DND-41 (cell line): ENCODE data around the gene TNIK.
"Not testable (repeated sequence)": the region's sequence is repeated elsewhere in the genome, so short reads cannot be mapped to it uniquely, and the experiment has no call there.

Source experiments
- ATAC-seq: fragments of 200-7000 bp; cut with Tn5 transposase; 3 replicates; pipeline ENCODE4 v1.9.1; 2021; ENCODE audit warnings: low read depth; ENCODE audit not compliant: insufficient read depth
- DNase-seq: peaks from one replicate; pipeline ENCODE4 v3.0.0-alpha.2; 2020
- H2AFZ ChIP-seq: 2 replicates; pipeline ENCODE4 v1.6.0; 2012; ENCODE audit warnings: low read depth, low read length
- H3K27ac ChIP-seq: 2 replicates; pipeline ENCODE4 v1.5.1; 2012; ENCODE audit warnings: low read length, inconsistent platforms
- H3K27me3 ChIP-seq: fragments of 200-600 bp; sonication (generic); 2 replicates; pipeline ENCODE4 v1.6.0; 2012; ENCODE audit warnings: low read length, mild to moderate bottlenecking, inconsistent platforms; ENCODE audit not compliant: insufficient read depth, poor library complexity
- H3K36me3 ChIP-seq: 2 replicates; pipeline ENCODE4 v1.5.1; 2012; ENCODE audit warnings: low read length, inconsistent platforms; ENCODE audit not compliant: insufficient read depth
- H3K4me1 ChIP-seq: 2 replicates; pipeline ENCODE4 v1.5.1; 2012; ENCODE audit warnings: mild to moderate bottlenecking, low read length; ENCODE audit not compliant: insufficient read depth
- H3K4me2 ChIP-seq: 2 replicates; pipeline ENCODE4 v1.6.0; 2012; ENCODE audit warnings: mild to moderate bottlenecking, moderate library complexity, low read length, inconsistent platforms; ENCODE audit not compliant: insufficient read depth
- H3K4me3 ChIP-seq, 2 experiments: fragments of 200-600 bp in 1 of 2; shearing (Covaris generic) in 1 of 2; 2 replicates each; pipeline ENCODE4 v1.5.1; 2012 to 2016; ENCODE audit warnings: inconsistent platforms in 2 of 2, low read length in 2 of 2, mild to moderate bottlenecking in 2 of 2, low read depth in 1 of 2, moderate library complexity in 1 of 2
- H3K79me2 ChIP-seq: 2 replicates; pipeline ENCODE4 v1.6.0; 2012; ENCODE audit warnings: low read length, inconsistent platforms; ENCODE audit not compliant: insufficient read depth
- H3K9ac ChIP-seq: 2 replicates; pipeline ENCODE4 v1.6.0; 2012; ENCODE audit warnings: low read depth, mild to moderate bottlenecking, inconsistent platforms, low read length, moderate library complexity
- H3K9me3 ChIP-seq: 2 replicates; pipeline ENCODE4 v1.5.1; 2012; ENCODE audit warnings: low read length, moderate library complexity, mild to moderate bottlenecking, inconsistent platforms; ENCODE audit not compliant: insufficient read depth, severe bottlenecking
- H4K20me1 ChIP-seq: 2 replicates; pipeline ENCODE4 v1.6.0; 2012; ENCODE audit warnings: low read length; ENCODE audit not compliant: insufficient read depth
- EZH2 ChIP-seq: IDR thresholded peaks from 3 replicates; pipeline ENCODE4 v1.6.1; 2012; ENCODE audit warnings: borderline replicate concordance, low read depth, mild to moderate bottlenecking, moderate library complexity, low read length, inconsistent platforms; ENCODE audit not compliant: severe bottlenecking
- TF ChIP-seq, protein P1 (sequence below): IDR thresholded peaks from 2 replicates; pipeline ENCODE4 v1.5.1; 2012; ENCODE audit warnings: borderline replicate concordance, low read length, moderate library complexity, mild to moderate bottlenecking; ENCODE audit not compliant: poor library complexity, severe bottlenecking; ENCODE audit errors: extremely low read depth

Gene TNIK

DNA sequence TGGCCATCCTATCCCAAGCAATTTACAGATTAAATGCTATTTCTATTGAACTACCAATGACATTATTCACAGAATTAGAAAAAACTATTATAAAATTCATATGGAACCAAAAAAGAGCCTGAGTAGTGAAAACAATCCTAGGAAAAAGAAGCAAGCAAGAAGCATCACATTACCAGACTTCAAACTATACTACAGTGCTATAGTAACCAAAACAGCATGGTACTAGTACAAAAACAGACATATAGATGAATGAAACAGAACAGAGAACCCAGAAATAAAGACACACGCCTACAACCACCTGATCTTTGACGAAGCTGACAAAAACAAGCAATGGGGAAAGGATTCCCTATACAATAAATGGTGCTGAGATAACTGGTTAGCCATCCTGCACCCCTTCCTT is 152.2 kb downstream of the TNIK start:
- DNase-seq (no peak), ATAC-seq (no peak)
- H3K4me2 ChIP-seq = no peak overlapping the region
- H3K27me3 ChIP-seq = no peaks in the 10 kb centered on the region
- H2AFZ ChIP-seq = no peak overlapping the region
- no peak overlapping the region for H3K27ac ChIP-seq
- H3K79me2 ChIP-seq = no peaks in the 10 kb centered on the region
- peaks cover 2% of the 10 kb centered on the region for H3K9me3 ChIP-seq
- no peaks in the 10 kb centered on the region for H3K36me3 ChIP-seq
- no peak for TF ChIP-seq EZH2
- TF ChIP-seq, protein P1, sequence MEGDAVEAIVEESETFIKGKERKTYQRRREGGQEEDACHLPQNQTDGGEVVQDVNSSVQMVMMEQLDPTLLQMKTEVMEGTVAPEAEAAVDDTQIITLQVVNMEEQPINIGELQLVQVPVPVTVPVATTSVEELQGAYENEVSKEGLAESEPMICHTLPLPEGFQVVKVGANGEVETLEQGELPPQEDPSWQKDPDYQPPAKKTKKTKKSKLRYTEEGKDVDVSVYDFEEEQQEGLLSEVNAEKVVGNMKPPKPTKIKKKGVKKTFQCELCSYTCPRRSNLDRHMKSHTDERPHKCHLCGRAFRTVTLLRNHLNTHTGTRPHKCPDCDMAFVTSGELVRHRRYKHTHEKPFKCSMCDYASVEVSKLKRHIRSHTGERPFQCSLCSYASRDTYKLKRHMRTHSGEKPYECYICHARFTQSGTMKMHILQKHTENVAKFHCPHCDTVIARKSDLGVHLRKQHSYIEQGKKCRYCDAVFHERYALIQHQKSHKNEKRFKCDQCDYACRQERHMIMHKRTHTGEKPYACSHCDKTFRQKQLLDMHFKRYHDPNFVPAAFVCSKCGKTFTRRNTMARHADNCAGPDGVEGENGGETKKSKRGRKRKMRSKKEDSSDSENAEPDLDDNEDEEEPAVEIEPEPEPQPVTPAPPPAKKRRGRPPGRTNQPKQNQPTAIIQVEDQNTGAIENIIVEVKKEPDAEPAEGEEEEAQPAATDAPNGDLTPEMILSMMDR = no peak
- no peak overlapping the region for H3K4me3 ChIP-seq
- H4K20me1 ChIP-seq = no peaks in the 10 kb centered on the region
- H3K4me1 ChIP-seq = peaks cover 37% of the 10 kb centered on the region
- no peak overlapping the region for H3K9ac ChIP-seq

DNA sequence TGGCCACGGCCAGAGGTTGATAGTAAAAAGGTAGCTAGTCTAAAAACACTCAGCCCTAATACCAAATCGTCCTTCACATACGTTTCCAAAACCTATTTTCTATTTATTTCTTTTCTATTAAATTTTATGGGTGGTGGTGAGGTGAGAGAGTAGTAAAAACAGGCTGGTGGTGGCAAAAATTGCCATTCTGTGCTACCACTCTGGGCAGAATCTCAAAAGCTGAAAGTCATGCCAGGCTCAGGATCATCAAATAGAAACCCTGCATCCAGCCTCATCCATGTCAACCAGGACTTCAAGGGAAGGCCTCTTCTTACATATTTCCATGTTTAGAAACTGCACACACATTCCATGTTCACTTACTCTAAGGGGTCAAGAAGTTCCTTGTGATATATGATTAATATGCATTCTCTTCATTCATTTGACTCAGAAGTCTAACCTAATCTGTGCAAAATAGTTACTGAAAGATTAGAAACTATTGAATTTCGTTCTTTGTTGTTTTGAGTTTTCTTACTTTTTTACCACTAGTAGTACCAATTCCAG is 153.1 kb downstream of the TNIK start:
- no peaks in the 10 kb centered on the region for H3K27me3 ChIP-seq
- no peaks in the 10 kb centered on the region for H4K20me1 ChIP-seq
- no peak for ATAC-seq
- H3K9me3 ChIP-seq = peaks cover 2% of the 10 kb centered on the region
- no peak overlapping the region for H2AFZ ChIP-seq
- no peak overlapping the region for H3K4me3 ChIP-seq
- H3K27ac ChIP-seq = no peak overlapping the region
- H3K36me3 ChIP-seq = no peaks in the 10 kb centered on the region
- no peak overlapping the region for H3K9ac ChIP-seq
- no peak overlapping the region for H3K4me2 ChIP-seq
- H3K79me2 ChIP-seq = no peaks in the 10 kb centered on the region
- TF ChIP-seq, protein P1 = no peak
- no peak for TF ChIP-seq EZH2
- DNase-seq = no peak
- peaks cover 28% of the 10 kb centered on the region for H3K4me1 ChIP-seq

DNA sequence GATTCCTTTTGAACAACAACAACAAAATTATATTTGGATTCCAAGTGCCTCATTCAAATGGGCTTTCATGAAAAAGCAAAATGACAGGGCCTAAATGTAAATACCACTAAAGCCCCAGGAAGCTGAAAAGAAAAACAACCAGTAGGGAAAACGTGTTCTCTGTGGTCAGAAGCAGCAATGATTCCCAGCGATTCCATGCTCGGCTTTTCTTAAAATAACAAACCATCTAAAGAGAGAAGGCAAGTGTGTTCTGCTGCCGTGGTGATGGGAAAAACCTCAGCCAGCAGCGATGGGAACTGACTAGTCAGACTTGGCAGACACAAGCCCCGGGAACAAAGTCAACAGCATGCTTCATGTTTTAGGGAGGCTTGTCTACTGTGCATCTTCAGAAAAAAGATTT is 153.6 kb downstream of the TNIK start:
- Histone ChIP-seq H3K4me1 (peaks cover 24% of the 10 kb centered on the region), H3K4me3 (no peak overlapping the region), H3K27ac (no peak overlapping the region), H3K4me2 (no peak overlapping the region), H3K9me3 (peaks cover 2% of the 10 kb centered on the region), H3K36me3 (no peaks in the 10 kb centered on the region), H3K79me2 (no peaks in the 10 kb centered on the region), H2AFZ (0 out of 2 replicates have a peak overlapping the region, but pooled peaks have one; percentile 32), H3K27me3 (no peaks in the 10 kb centered on the region), H4K20me1 (no peaks in the 10 kb centered on the region), H3K9ac (no peak overlapping the region)
- TF ChIP-seq, protein P1 = no peak
- no peak for TF ChIP-seq EZH2
- ATAC-seq = no peak
- DNase-seq = no peak

DNA sequence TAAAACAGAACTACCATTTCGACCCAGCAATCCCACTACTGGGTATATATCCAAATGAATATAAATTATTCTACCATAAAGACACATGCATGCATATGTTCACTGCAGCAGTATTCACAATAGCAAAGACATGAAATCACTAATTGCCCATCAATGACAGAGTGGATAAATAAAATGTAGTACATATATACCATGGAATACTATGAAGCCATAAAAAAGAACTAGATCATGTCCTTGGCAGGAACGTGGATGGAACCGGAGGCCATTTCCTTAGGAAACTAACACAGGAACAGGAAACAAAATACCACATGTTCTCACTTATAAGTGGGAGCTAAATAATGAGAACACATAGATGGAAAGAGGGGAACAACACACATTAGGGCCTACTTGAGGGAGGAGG is 154.4 kb downstream of the TNIK start:
- ATAC-seq, H3K4me2 ChIP-seq, H3K79me2 ChIP-seq, H3K4me3 ChIP-seq, H3K9me3 ChIP-seq, H3K36me3 ChIP-seq, H2AFZ ChIP-seq, H4K20me1 ChIP-seq, H3K27ac ChIP-seq, DNase-seq, H3K9ac ChIP-seq, H3K27me3 ChIP-seq: not testable (repeated sequence)
- peaks cover 15% of the 10 kb centered on the region; the same call in 1 of the 2 replicates for H3K4me1 ChIP-seq

DNA sequence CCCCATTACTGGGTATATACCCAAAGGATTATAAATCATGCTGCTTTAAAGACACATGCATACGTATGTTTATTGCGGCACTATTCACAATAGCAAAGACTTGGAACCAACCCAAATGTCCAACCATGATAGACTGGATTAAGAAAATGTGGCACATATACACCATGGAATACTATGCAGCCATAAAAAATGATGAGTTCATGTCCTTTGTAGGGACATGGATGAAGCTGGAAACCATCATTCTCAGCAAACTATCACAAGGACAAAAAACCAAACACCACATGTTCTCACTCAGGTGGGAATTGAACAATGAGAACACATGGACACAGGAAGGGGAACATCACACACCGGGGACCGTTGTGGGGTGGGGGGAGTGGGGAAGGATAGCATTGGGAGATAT is 155.7 kb downstream of the TNIK start:
- not testable (repeated sequence) for H3K79me2 ChIP-seq, H3K4me3 ChIP-seq, H3K9ac ChIP-seq, H3K36me3 ChIP-seq, H3K27me3 ChIP-seq, H3K9me3 ChIP-seq, H2AFZ ChIP-seq, H4K20me1 ChIP-seq, H3K4me1 ChIP-seq, ATAC-seq, H3K27ac ChIP-seq, DNase-seq, H3K4me2 ChIP-seq

DNA sequence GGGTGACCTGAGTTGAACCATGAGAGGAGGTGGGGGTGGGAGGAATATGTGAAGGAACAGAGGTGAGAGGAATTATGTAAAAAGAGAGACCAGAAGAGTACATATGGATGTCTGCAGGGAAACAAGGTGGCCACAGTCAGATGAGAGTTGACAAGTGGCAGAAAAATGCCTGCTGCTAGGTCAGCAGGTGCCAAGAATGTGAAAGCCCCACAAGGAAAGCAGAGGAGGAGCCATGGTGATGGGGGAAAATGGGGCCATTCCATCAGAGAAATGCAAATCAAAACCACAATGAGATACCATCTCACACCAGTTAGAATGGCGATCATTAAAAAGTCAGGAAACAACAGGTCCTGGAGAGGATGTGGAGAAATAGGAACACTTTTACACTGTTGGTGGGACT is 156.2 kb downstream of the TNIK start:
- H3K27ac ChIP-seq, H3K27me3 ChIP-seq, H3K4me1 ChIP-seq, H3K4me3 ChIP-seq, H3K4me2 ChIP-seq, ATAC-seq, H3K9me3 ChIP-seq, H3K79me2 ChIP-seq, H2AFZ ChIP-seq, DNase-seq, H3K36me3 ChIP-seq, H3K9ac ChIP-seq, H4K20me1 ChIP-seq: not testable (repeated sequence)
